CD4-positive, alpha-beta T cell treated with Interleukin-6 at 100 ng/mL for 8 hours (primary cell): ENCODE data around the gene PRSS57.

ENCODE experiments used
- DNase-seq: peaks from one replicate; pipeline ENCODE4 v3.0.0-alpha.2; 2020; ENCODE audit warnings: mixed read lengths, low spot score

Gene PRSS57

GRCh38 chr19:694481-695351 lies 536 bp downstream of the PRSS57 start:
- no peak for DNase-seq

- DNase-seq, result no peak
These were observed 5.0 kb downstream of the PRSS57 start for GRCh38 chr19:690203-690602.

GRCh38 chr19:688992-689391 lies 6.3 kb downstream of the PRSS57 start:
- DNase-seq, result no peak

- DNase-seq, result no peak
These were observed 7.0 kb downstream of the PRSS57 start for GRCh38 chr19:688214-688613.

GRCh38 chr19:687569-688166 lies 7.6 kb downstream of the PRSS57 start:
- DNase-seq, result no peak

GRCh38 chr19:686589-687297 lies 8.5 kb downstream of the PRSS57 start:
- DNase-seq, result no peak

- no peak for DNase-seq
These were observed 9.8 kb downstream of the PRSS57 start for GRCh38 chr19:685454-685931.

GRCh38 chr19:682678-683320 lies 12.5 kb downstream of the PRSS57 start:
- DNase-seq, result no peak

- DNase-seq, result peak; percentile 89
These were observed 13.9 kb downstream of the PRSS57 start for GRCh38 chr19:681029-682019.

- peak; percentile 100 for DNase-seq
These were observed 14.8 kb downstream of the PRSS57 start for GRCh38 chr19:680287-681028.

- DNase-seq, result no peak
These were observed 15.6 kb downstream of the PRSS57 start for GRCh38 chr19:679418-680286.

GRCh38 chr19:678791-679388 lies 16.4 kb downstream of the PRSS57 start:
- DNase-seq, result no peak

GRCh38 chr19:677601-678436 lies 17.4 kb downstream of the PRSS57 start:
- DNase-seq, result no peak

- DNase-seq, result no peak
These were observed 18.1 kb downstream of the PRSS57 start for GRCh38 chr19:677201-677600.

GRCh38 chr19:676339-677105 lies 18.7 kb downstream of the PRSS57 start, which contains the start of gene FSTL3:
TSS of gene FSTL3 (plus strand) at chr19:676392. CDS start at chr19:676424, 32 bp downstream.
- DNase-seq, result no peak

GRCh38 chr19:676007-676338 lies 19.3 kb downstream of the PRSS57 start:
- DNase-seq, result no peak
